Activated B cell treated with CpG ODN at 0.5 μM for 24 hours (primary cell): ENCODE measurements around the gene MYO16. TPM values are rescaled to one million over a fixed set of nuclear protein-coding genes. Genes with fewer than 3 reads are reported as not detected.

Experiments
- ATAC-seq: fragments of 200-7000 bp; cut with Tn5 transposase; one replicate; pipeline ENCODE4 v1.10.0; 2021; ENCODE audit warnings: low read depth, mild to moderate bottlenecking, moderate library complexity
- CTCF ChIA-PET: fragments of 350-600 bp; sonication (Branson Sonifier 250); formaldehyde crosslinking; loops from one replicate; lab custom pipeline; 2021; ENCODE audit warnings: antibody characterized with exemption; lab: Charles Lee
- POLR2A ChIA-PET: fragments of 350-600 bp; sonication (Branson Sonifier 250); formaldehyde crosslinking; loops from one replicate; lab custom pipeline; 2021; ENCODE audit warnings: antibody characterized with exemption; lab: Charles Lee
- DNase-seq: peaks from one replicate; pipeline ENCODE4 v3.0.0; 2022
- H3K27ac Mint-ChIP-seq: one replicate; pipeline ENCODE4 v1.8.0; 2020; ENCODE audit warnings: mixed read lengths
- H3K27me3 Mint-ChIP-seq: one replicate; pipeline ENCODE4 v1.8.0; 2021; ENCODE audit warnings: mixed read lengths
- H3K36me3 Mint-ChIP-seq: one replicate; pipeline ENCODE4 v1.8.0; 2021; ENCODE audit warnings: low read depth, mixed read lengths
- H3K4me1 Mint-ChIP-seq: one replicate; pipeline ENCODE4 v1.8.0; 2021; ENCODE audit warnings: mixed read lengths
- H3K4me3 Mint-ChIP-seq: one replicate; pipeline ENCODE4 v1.8.0; 2020; ENCODE audit warnings: mild to moderate bottlenecking, mixed read lengths
- H3K9me3 Mint-ChIP-seq: one replicate; pipeline ENCODE4 v1.8.0; 2020; ENCODE audit warnings: mixed read lengths
- CTCF ChIP-seq: fragments of 200-600 bp; IDR thresholded peaks from one replicate; pipeline ENCODE4 v1.8.0; 2022; ENCODE audit warnings: antibody characterized with exemption, mild to moderate bottlenecking
- intact Hi-C: fragments of 100-400 bp; cut with micrococcal nuclease; formaldehyde crosslinking; loops from one replicate; pipeline ENCODE4 v1.15.1; 2024
- total RNA-seq: library from RNA; stranded (reverse); gene quantifications from 2 replicates; pipeline ENCODE4 v1.2.3, GENCODE V29; 2022

MYO16 gene
- total RNA-seq, 1 donor from 2014 or later = not detected

- Mint-ChIP-seq H3K27ac (no peak overlapping the region), H3K4me3 (no peak overlapping the region), H3K27me3 (no peaks in the 10 kb centered on the region), H3K4me1 (peaks cover 8% of the 10 kb centered on the region), H3K36me3 (no peaks in the 10 kb centered on the region), H3K9me3 (no peaks in the 10 kb centered on the region)
- ChIA-PET POLR2A (no interaction called here), CTCF (no interaction called here)
- intact Hi-C loops = no loop called here
- TF ChIP-seq CTCF = no peak
- no peak for ATAC-seq
- no peak for DNase-seq
Measured at GRCh38 chr13:108860418-108860817, 231.0 kb downstream of the MYO16 start.

DNA sequence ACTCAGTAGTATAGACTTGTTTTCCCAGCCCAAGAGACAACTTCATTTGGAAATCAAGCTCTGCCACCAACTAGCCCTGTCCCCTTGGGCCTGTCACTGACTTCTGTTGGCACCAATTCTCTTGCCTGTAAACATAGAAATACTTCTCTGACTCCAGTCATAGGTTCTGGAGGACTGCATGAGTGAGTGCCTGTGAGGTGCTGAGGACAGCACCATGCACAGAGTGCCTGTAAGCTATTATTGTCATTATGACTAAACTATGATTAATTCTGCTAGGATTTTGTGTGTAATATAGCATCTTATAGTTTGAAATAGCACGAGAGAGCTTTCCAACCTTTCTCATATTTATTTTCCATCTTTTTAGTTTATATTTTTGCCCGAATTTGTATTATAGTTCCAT lies 247.9 kb downstream of the MYO16 start:
- CTCF ChIA-PET = no interaction called here
- DNase-seq = no peak

DNA sequence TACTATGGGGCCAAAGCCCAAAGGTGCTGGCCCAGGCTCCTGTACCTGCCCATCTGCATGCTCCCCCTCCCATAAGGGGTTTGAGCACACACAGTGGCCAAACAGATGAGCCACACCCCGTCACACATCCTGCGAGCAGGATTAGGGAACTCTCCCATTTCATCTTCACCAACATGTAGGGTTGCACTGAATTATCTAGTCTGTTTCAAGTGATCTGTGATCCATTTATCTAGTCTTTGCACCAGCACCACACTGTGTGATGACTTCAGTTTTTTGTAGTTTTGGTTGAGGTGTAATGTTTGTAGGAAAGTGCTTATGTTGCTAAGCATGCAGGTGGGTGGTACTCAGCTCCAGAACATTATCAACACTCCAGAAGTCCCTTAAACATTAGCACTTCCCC lies 249.3 kb downstream of the MYO16 start:
- POLR2A ChIA-PET = no interaction called here
- Mint-ChIP-seq H3K27ac (no peak overlapping the region), H3K4me1 (no peaks in the 10 kb centered on the region), H3K27me3 (no peaks in the 10 kb centered on the region), H3K36me3 (no peaks in the 10 kb centered on the region), H3K9me3 (no peaks in the 10 kb centered on the region), H3K4me3 (no peak overlapping the region)
- CTCF ChIA-PET = no interaction called here
- DNase-seq (no peak), ATAC-seq (no peak)
- TF ChIP-seq CTCF = no peak
- intact Hi-C loops = loop anchor here (5.0 kb wide), 1 partner anchor 551 kb away; no protein-coding TSS in a partner anchor

More for the DNA sequence above, 247.9 kb downstream of the MYO16 start:
- H3K9me3 Mint-ChIP-seq = no peaks in the 10 kb centered on the region
- no peak for ATAC-seq
- H3K27ac Mint-ChIP-seq = no peak overlapping the region
- no peak overlapping the region for H3K4me3 Mint-ChIP-seq
- POLR2A ChIA-PET = no interaction called here
- H3K4me1 Mint-ChIP-seq = no peaks in the 10 kb centered on the region
- no peak for TF ChIP-seq CTCF
- H3K36me3 Mint-ChIP-seq = no peaks in the 10 kb centered on the region
- no peaks in the 10 kb centered on the region for H3K27me3 Mint-ChIP-seq
- intact Hi-C loops = loop anchor here (5.0 kb wide), 1 partner anchor 550 kb away; no protein-coding TSS in a partner anchor

- H3K27ac Mint-ChIP-seq = no peak overlapping the region
- H3K36me3 Mint-ChIP-seq = no peaks in the 10 kb centered on the region
- no peaks in the 10 kb centered on the region for H3K9me3 Mint-ChIP-seq
- TF ChIP-seq CTCF = no peak
- CTCF ChIA-PET = no interaction called here
- intact Hi-C loops = no loop called here
- no peaks in the 10 kb centered on the region for H3K4me1 Mint-ChIP-seq
- POLR2A ChIA-PET = no interaction called here
- peaks cover 3% of the 10 kb centered on the region for H3K27me3 Mint-ChIP-seq
- DNase-seq (no peak), ATAC-seq (no peak)
- no peak overlapping the region for H3K4me3 Mint-ChIP-seq
Measured at GRCh38 chr13:108889324-108889984, 260.0 kb downstream of the MYO16 start.

DNA sequence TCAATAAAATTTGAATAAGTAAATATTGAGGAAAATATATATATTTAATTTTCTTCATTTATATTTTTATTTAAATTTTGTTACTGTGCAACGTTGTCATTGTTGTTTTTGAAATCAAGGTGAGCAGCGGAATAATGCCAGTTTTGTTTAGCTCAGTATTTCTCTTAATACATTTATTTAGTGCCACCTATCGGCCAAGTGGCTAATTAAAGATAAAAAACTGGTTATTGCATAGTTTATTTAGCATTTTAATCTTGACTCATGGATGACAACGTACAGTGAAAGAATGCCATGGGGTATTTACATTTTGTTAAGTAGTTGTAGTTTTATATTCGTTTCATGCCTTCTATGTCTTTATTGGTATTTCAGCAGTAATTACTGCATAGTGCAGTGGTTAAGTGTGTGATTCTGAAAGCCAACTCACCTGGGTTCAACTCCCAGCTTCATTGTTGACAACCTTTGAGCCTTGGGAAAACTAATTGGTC lies 265.9 kb downstream of the MYO16 start:
- H3K4me3 Mint-ChIP-seq = no peak overlapping the region
- H3K36me3 Mint-ChIP-seq = no peaks in the 10 kb centered on the region
- H3K27me3 Mint-ChIP-seq = peaks cover 7% of the 10 kb centered on the region
- H3K9me3 Mint-ChIP-seq = no peaks in the 10 kb centered on the region
- H3K27ac Mint-ChIP-seq = no peak overlapping the region
- CTCF ChIA-PET = interaction anchor here (0.6 to 1.7 kb wide), 11 partner anchors 18 to 718 kb away, joined by 3 to 9 read pairs (median 4); no protein-coding TSS in a partner anchor
- ATAC-seq = no peak
- intact Hi-C loops = loop anchor here (1.0 to 5.0 kb wide), 4 partner anchors 553 to 1690 kb away; no protein-coding TSS in a partner anchor
- DNase-seq = no peak
- POLR2A ChIA-PET = no interaction called here
- H3K4me1 Mint-ChIP-seq = no peaks in the 10 kb centered on the region
- TF ChIP-seq CTCF = peak; percentile 71
